Mesenchymal stem cell (in vitro differentiated cells and primary cell): ENCODE results near the gene DCDC2.

ENCODE experiments used
- DNase-seq: peaks from one replicate; pipeline ENCODE4 v3.0.0-alpha.2; 2013
- H2AFZ ChIP-seq: one replicate; pipeline ENCODE4 v1.6.1; 2013; ENCODE audit warnings: low read depth, mild to moderate bottlenecking, control low read depth, inconsistent platforms, low read length, moderate library complexity
- H2AK5ac ChIP-seq: 2 replicates; pipeline ENCODE4 v1.6.1; 2013; ENCODE audit warnings: low read length, moderate library complexity, mild to moderate bottlenecking, inconsistent platforms; ENCODE audit not compliant: severe bottlenecking
- H2BK120ac ChIP-seq: one replicate; pipeline ENCODE4 v1.6.1; 2013; ENCODE audit warnings: low read depth, mild to moderate bottlenecking, inconsistent platforms, low read length, moderate library complexity
- H2BK12ac ChIP-seq, 2 experiments: one replicate each; pipeline ENCODE4 v1.6.1; 2013; ENCODE audit warnings: inconsistent platforms in 2 of 2, low read length in 2 of 2, mild to moderate bottlenecking in 2 of 2, moderate library complexity in 2 of 2, control low read depth in 1 of 2
- H2BK15ac ChIP-seq: one replicate; pipeline ENCODE4 v1.6.1; 2013; ENCODE audit warnings: mild to moderate bottlenecking, low read depth, inconsistent platforms; ENCODE audit not compliant: poor library complexity, severe bottlenecking
- H2BK5ac ChIP-seq: 2 replicates; pipeline ENCODE4 v1.6.1; 2013; ENCODE audit warnings: low read depth, mild to moderate bottlenecking, low read length, control low read depth, inconsistent platforms; ENCODE audit not compliant: poor library complexity, severe bottlenecking
- H3K14ac ChIP-seq, 2 experiments: one replicate each; pipeline ENCODE4 v1.6.1; 2013; ENCODE audit warnings: inconsistent platforms in 2 of 2, low read length in 2 of 2, control low read depth in 1 of 2, mild to moderate bottlenecking in 1 of 2, moderate library complexity in 1 of 2
- H3K18ac ChIP-seq, 2 experiments: one replicate each; pipeline ENCODE4 v1.6.1; 2013; ENCODE audit warnings: inconsistent platforms in 2 of 2, low read length in 2 of 2, control low read depth in 1 of 2, low read depth in 1 of 2, mild to moderate bottlenecking in 1 of 2
- H3K23ac ChIP-seq, 2 experiments: one replicate each; pipeline ENCODE4 v1.6.1; 2013; ENCODE audit warnings: inconsistent platforms in 2 of 2, low read length in 2 of 2, mild to moderate bottlenecking in 2 of 2, moderate library complexity in 2 of 2, control low read depth in 1 of 2
- H3K27ac ChIP-seq: 2 replicates; pipeline ENCODE4 v1.5.1; 2013; ENCODE audit warnings: mild to moderate bottlenecking, moderate library complexity, low read length, control low read depth, inconsistent platforms; ENCODE audit not compliant: poor library complexity, severe bottlenecking
- H3K27me3 ChIP-seq, 2 experiments: 2 replicates each; pipeline versions ENCODE4 v1.6.1 to v1.7.0; 2013; ENCODE audit warnings: low read length in 2 of 2, mild to moderate bottlenecking in 2 of 2, moderate library complexity in 2 of 2, control low read depth in 1 of 2, inconsistent platforms in 1 of 2; ENCODE audit not compliant: control insufficient read depth in 1 of 2, insufficient read depth in 1 of 2
- H3K36me3 ChIP-seq, 2 experiments: 2 replicates each; pipeline versions ENCODE4 v1.6.1 to v1.7.0; 2013; ENCODE audit warnings: low read length in 2 of 2, control low read depth in 1 of 2, inconsistent platforms in 1 of 2, low read depth in 1 of 2, mild to moderate bottlenecking in 1 of 2; ENCODE audit not compliant: insufficient read depth in 2 of 2, control insufficient read depth in 1 of 2
- H3K4ac ChIP-seq, 2 experiments: one replicate each; pipeline ENCODE4 v1.6.1; 2013; ENCODE audit warnings: inconsistent platforms in 2 of 2, low read length in 2 of 2, mild to moderate bottlenecking in 2 of 2, moderate library complexity in 2 of 2, control low read depth in 1 of 2, low read depth in 1 of 2
- H3K4me1 ChIP-seq: 2 replicates; pipeline ENCODE4 v1.6.1; 2013; ENCODE audit warnings: low read depth, low read length, control low read depth; ENCODE audit not compliant: control insufficient read depth, insufficient read depth
- H3K4me2 ChIP-seq: 2 replicates; pipeline ENCODE4 v1.6.1; 2013; ENCODE audit warnings: low read length, mild to moderate bottlenecking, inconsistent platforms; ENCODE audit not compliant: poor library complexity, severe bottlenecking
- H3K4me3 ChIP-seq, 2 experiments: 2 replicates each; pipeline versions ENCODE4 v1.5.1 to v1.7.0; 2013; ENCODE audit warnings: low read length in 2 of 2, mild to moderate bottlenecking in 2 of 2, control low read depth in 1 of 2, low read depth in 1 of 2; ENCODE audit not compliant: insufficient read depth in 1 of 2
- H3K79me1 ChIP-seq: replicated peaks from 2 replicates; pipeline ENCODE4 v1.6.1; 2013; ENCODE audit warnings: mild to moderate bottlenecking, control low read depth, low read length, inconsistent platforms; ENCODE audit not compliant: poor library complexity, severe bottlenecking
- H3K9ac ChIP-seq: 2 replicates; pipeline ENCODE4 v1.7.0; 2013; ENCODE audit warnings: mild to moderate bottlenecking, low read length, moderate library complexity
- H3K9me3 ChIP-seq: 2 replicates; pipeline ENCODE4 v1.7.0; 2013; ENCODE audit warnings: mild to moderate bottlenecking, low read length; ENCODE audit not compliant: control insufficient read depth
- H4K8ac ChIP-seq: one replicate; pipeline ENCODE4 v1.6.1; 2013; ENCODE audit warnings: inconsistent platforms, mild to moderate bottlenecking, low read length, moderate library complexity
- H4K91ac ChIP-seq: one replicate; pipeline ENCODE4 v1.6.1; 2013; ENCODE audit warnings: mild to moderate bottlenecking, low read length, inconsistent platforms
- WGBS: methylation state at CpG from one replicate; pipeline ENCODE4 v1.1.7; 2013; ENCODE audit warnings: mixed read lengths; 5-methylcytosine and 5-hydroxymethylcytosine counted together

The DCDC2 gene

GRCh38 chr6:24340998-24341938 is 16.6 kb downstream of the DCDC2 start:
- Histone ChIP-seq H2BK12ac (no peak overlapping the region), H4K91ac (no peak overlapping the region), H2AK5ac (peak overlapping the region; percentile 98), H2BK5ac (peak overlapping the region; percentile 98), H2BK15ac (no peak overlapping the region), H3K4me1 (peaks cover 5% of the 10 kb centered on the region), H3K4me2 (no peak overlapping the region), H3K4ac (no peak overlapping the region), H3K18ac (no peak overlapping the region), H3K79me1 (peaks cover 3% of the 10 kb centered on the region), H3K4me3 (no peak overlapping the region), H3K27me3 (peaks cover 0 to 15% of the 10 kb centered on the region in 2 experiments), H3K23ac (no peak overlapping the region), H3K36me3 (peaks cover 0 to 2% of the 10 kb centered on the region in 2 experiments), H4K8ac (no peak overlapping the region), H3K9me3 (no peaks in the 10 kb centered on the region), H3K27ac (peak overlapping the region; percentile 99), H2AFZ (no peak overlapping the region), H2BK120ac (no peak overlapping the region), H3K14ac (no peak overlapping the region), H3K9ac (no peak overlapping the region)
- no peak for DNase-seq
- WGBS, result 50% methylated on average over 1 of the region's 6 CpGs

- H2AK5ac ChIP-seq, result peak overlapping the region; percentile 93
- no peak overlapping the region for H2BK120ac ChIP-seq
- H4K8ac ChIP-seq, result no peak overlapping the region
- 60% methylated on average over 3 of the region's 3 CpGs for WGBS
- H2AFZ ChIP-seq, result no peak overlapping the region
- H3K4me2 ChIP-seq, result no peak overlapping the region
- H3K36me3 ChIP-seq, result peaks cover 0 to 2% of the 10 kb centered on the region in 2 experiments
- no peak overlapping the region for H3K4ac ChIP-seq
- H3K18ac ChIP-seq, result no peak overlapping the region
- no peak overlapping the region for H3K14ac ChIP-seq
- H3K23ac ChIP-seq, result no peak overlapping the region
- no peak overlapping the region for H2BK5ac ChIP-seq
- no peak overlapping the region for H4K91ac ChIP-seq
- no peak overlapping the region for H3K27ac ChIP-seq
- H3K4me3 ChIP-seq, result no peak overlapping the region
- H2BK12ac ChIP-seq, result no peak overlapping the region
- H3K9ac ChIP-seq, result no peak overlapping the region
- peaks cover 0 to 9% of the 10 kb centered on the region in 2 experiments for H3K27me3 ChIP-seq
- H3K4me1 ChIP-seq, result peaks cover 5% of the 10 kb centered on the region
- no peak for DNase-seq
- H2BK15ac ChIP-seq, result no peak overlapping the region
- peaks cover 5% of the 10 kb centered on the region for H3K79me1 ChIP-seq
- no peaks in the 10 kb centered on the region for H3K9me3 ChIP-seq
Observed at GRCh38 chr6:24339932-24340331, 17.9 kb downstream of the DCDC2 start.

DNA sequence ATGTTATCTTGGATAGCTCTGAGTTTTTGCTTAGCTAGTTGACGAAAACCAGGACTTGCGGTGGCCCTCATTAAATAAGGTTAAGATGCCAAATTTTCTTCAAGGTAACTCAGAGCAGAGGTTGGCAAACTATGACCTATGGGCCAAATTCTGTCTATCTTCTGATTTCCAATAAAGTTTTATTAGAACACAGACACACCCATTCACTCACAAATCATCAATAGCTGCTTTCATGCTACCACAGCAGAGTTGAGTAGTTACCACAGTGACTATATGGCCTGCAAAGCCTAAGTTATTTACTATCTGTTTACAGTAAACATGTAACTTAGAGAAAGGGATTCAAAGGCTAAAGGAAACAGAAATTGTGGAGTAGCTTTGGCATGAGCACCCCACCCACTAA is 23.6 kb downstream of the DCDC2 start:
- Histone ChIP-seq H3K4me2 (no peak overlapping the region), H2BK5ac (no peak overlapping the region), H3K9me3 (no peaks in the 10 kb centered on the region), H4K8ac (no peak overlapping the region), H3K36me3 (peaks cover 0 to 2% of the 10 kb centered on the region in 2 experiments), H3K9ac (no peak overlapping the region), H3K4ac (no peak overlapping the region), H2BK120ac (no peak overlapping the region), H3K27me3 (no peaks in the 10 kb centered on the region), H3K4me3 (no peak overlapping the region), H2BK15ac (no peak overlapping the region), H4K91ac (no peak overlapping the region), H3K14ac (no peak overlapping the region), H3K79me1 (peaks cover 6% of the 10 kb centered on the region), H2AK5ac (peak overlapping the region; percentile 98), H2AFZ (no peak overlapping the region), H3K27ac (no peak overlapping the region), H2BK12ac (no peak overlapping the region), H3K23ac (no peak overlapping the region), H3K4me1 (peaks cover 1% of the 10 kb centered on the region), H3K18ac (no peak overlapping the region)
- no peak for DNase-seq
- WGBS, result 94% methylated on average over 2 of the region's 2 CpGs

DNA sequence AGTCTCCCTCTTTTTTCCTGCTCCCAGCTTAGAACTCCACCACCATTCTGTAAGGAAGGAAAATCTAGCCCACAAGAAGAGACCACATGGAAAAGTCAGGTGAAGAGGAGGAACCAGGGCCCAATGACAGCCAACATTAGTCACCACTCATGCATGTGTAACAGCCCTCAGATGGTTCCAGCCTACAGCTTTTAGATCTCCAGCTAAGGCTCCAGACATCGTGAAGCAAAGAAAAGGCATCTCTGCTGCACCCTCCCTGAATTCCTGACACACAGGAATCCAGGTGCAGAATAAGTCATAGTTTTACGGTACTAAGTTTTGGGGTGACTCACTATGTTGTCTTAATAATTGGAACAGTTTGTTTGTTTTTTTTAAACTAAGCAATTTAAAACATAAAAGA is 25.5 kb downstream of the DCDC2 start:
- no peak overlapping the region for H2AFZ ChIP-seq
- no peak overlapping the region for H3K18ac ChIP-seq
- H3K9ac ChIP-seq, result no peak overlapping the region
- H3K14ac ChIP-seq, result no peak overlapping the region
- no peaks in the 10 kb centered on the region for H3K9me3 ChIP-seq
- no peak overlapping the region for H3K4ac ChIP-seq
- peaks cover 3% of the 10 kb centered on the region for H3K4me1 ChIP-seq
- no peak overlapping the region for H2BK120ac ChIP-seq
- no peak overlapping the region for H3K4me2 ChIP-seq
- no peak overlapping the region for H4K8ac ChIP-seq
- peak overlapping the region; percentile 98 for H3K27ac ChIP-seq
- peaks cover 8% of the 10 kb centered on the region for H3K79me1 ChIP-seq
- 17% methylated on average over 1 of the region's 2 CpGs for WGBS
- peak; percentile 4 for DNase-seq
- peak overlapping the region; percentile 94 for H2BK5ac ChIP-seq
- no peak overlapping the region for H4K91ac ChIP-seq
- H3K27me3 ChIP-seq, result no peaks in the 10 kb centered on the region
- no peak overlapping the region for H3K4me3 ChIP-seq
- H2BK12ac ChIP-seq, result no peak overlapping the region
- no peak overlapping the region for H3K23ac ChIP-seq
- no peak overlapping the region for H2BK15ac ChIP-seq
- H2AK5ac ChIP-seq, result peak overlapping the region; percentile 95
- H3K36me3 ChIP-seq, result no peaks in the 10 kb centered on the region
